Endothelial cell (in vitro differentiated cells): Measurements from ENCODE around the gene AGBL4. TPM values are rescaled to one million over a fixed set of nuclear protein-coding genes. Genes with fewer than 3 reads are reported as not detected.

Experiments
- DNase-seq: peaks from one replicate; pipeline ENCODE4 v3.0.0; 2021; ENCODE audit warnings: low spot score
- H3K27ac Mint-ChIP-seq: one replicate; pipeline ENCODE4 v1.8.0; 2021; ENCODE audit warnings: mixed read lengths, inconsistent platforms; ENCODE audit not compliant: unreplicated experiment
- H3K27me3 Mint-ChIP-seq: one replicate; pipeline ENCODE4 v1.8.0; 2021; ENCODE audit warnings: mild to moderate bottlenecking, moderate library complexity, mixed read lengths, inconsistent platforms; ENCODE audit not compliant: unreplicated experiment
- H3K36me3 Mint-ChIP-seq: one replicate; pipeline ENCODE4 v1.8.0; 2021; ENCODE audit warnings: mild to moderate bottlenecking, low read depth, mixed read lengths, inconsistent platforms; ENCODE audit not compliant: unreplicated experiment
- H3K4me1 Mint-ChIP-seq: one replicate; pipeline ENCODE4 v1.8.0; 2021; ENCODE audit warnings: mild to moderate bottlenecking, mixed read lengths, inconsistent platforms; ENCODE audit not compliant: unreplicated experiment
- H3K4me3 Mint-ChIP-seq: one replicate; pipeline ENCODE4 v1.8.0; 2021; ENCODE audit warnings: mild to moderate bottlenecking, mixed read lengths, inconsistent platforms; ENCODE audit not compliant: unreplicated experiment
- H3K9me3 Mint-ChIP-seq: one replicate; pipeline ENCODE4 v1.8.0; 2021; ENCODE audit warnings: mixed read lengths, inconsistent platforms; ENCODE audit not compliant: unreplicated experiment
- total RNA-seq: library from RNA; stranded (reverse); fragmentation: NEBNext Ultra II Directional; extraction: Animal tissue kit (Norgen Biotek cat#: 25700); gene quantifications from one replicate; pipeline ENCODE4 v1.2.1, GENCODE V29; 2021; ENCODE audit not compliant: unreplicated experiment
- TF ChIP-seq, protein P1 (sequence below): fragments of 200-600 bp; sonication (generic); IDR thresholded peaks from one replicate; pipeline ENCODE4 v1.5.0; 2021; ENCODE audit warnings: antibody characterized with exemption; ENCODE audit not compliant: unreplicated experiment

The AGBL4 gene
- total RNA-seq, 1 donor from 2014 or later, result 0.51 TPM

DNA sequence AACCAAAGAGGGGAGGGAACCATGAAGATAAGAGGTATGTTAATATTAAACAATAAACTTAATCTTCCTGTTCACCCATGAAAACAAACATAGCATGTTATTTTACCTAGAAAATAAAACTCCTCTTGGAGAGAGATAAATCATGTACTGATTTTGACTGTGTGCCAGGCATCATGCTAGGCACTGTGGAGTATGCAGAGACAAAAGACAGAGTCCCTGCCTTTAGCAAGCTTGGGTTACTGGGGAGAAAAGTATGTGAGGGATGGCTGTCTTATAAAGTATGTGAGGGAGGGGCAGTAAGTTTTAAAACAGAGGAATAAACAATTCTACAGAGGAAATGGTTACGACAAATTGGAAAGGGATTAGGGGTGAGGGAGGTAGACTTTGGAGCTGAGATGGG lies 1117.6 kb downstream of the AGBL4 start:
- Mint-ChIP-seq H3K27me3 (no peaks in the 10 kb centered on the region), H3K4me3 (no peak overlapping the region), H3K27ac (no peak overlapping the region), H3K36me3 (no peaks in the 10 kb centered on the region), H3K9me3 (no peaks in the 10 kb centered on the region), H3K4me1 (no peaks in the 10 kb centered on the region)
- DNase-seq, result no peak
- TF ChIP-seq, protein P1, sequence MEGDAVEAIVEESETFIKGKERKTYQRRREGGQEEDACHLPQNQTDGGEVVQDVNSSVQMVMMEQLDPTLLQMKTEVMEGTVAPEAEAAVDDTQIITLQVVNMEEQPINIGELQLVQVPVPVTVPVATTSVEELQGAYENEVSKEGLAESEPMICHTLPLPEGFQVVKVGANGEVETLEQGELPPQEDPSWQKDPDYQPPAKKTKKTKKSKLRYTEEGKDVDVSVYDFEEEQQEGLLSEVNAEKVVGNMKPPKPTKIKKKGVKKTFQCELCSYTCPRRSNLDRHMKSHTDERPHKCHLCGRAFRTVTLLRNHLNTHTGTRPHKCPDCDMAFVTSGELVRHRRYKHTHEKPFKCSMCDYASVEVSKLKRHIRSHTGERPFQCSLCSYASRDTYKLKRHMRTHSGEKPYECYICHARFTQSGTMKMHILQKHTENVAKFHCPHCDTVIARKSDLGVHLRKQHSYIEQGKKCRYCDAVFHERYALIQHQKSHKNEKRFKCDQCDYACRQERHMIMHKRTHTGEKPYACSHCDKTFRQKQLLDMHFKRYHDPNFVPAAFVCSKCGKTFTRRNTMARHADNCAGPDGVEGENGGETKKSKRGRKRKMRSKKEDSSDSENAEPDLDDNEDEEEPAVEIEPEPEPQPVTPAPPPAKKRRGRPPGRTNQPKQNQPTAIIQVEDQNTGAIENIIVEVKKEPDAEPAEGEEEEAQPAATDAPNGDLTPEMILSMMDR, result no peak

DNA sequence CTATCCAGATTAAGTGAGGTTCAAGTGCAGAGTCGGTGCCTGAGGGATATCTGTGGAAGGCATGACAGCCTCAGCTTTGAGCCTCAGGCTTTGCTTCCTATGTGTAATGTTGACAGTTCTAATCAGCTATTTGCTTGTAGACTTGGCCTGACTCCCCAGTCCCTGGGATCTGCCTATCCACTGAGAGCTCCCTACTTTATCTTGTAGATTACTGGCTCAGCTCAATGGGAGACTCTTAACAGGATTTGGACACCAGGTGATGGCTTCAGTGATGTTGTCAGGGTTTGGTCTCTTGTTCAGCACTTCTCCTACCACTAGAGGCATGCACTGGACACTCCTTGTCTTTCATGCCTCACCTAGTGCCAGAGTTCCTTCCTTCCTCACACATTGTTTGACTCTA lies 1120.5 kb downstream of the AGBL4 start:
- no peak overlapping the region for H3K27ac Mint-ChIP-seq
- no peaks in the 10 kb centered on the region for H3K4me1 Mint-ChIP-seq
- no peaks in the 10 kb centered on the region for H3K36me3 Mint-ChIP-seq
- DNase-seq, result no peak
- no peaks in the 10 kb centered on the region for H3K9me3 Mint-ChIP-seq
- no peak overlapping the region for H3K4me3 Mint-ChIP-seq
- H3K27me3 Mint-ChIP-seq, result no peaks in the 10 kb centered on the region
- TF ChIP-seq, protein P1, result no peak

DNA sequence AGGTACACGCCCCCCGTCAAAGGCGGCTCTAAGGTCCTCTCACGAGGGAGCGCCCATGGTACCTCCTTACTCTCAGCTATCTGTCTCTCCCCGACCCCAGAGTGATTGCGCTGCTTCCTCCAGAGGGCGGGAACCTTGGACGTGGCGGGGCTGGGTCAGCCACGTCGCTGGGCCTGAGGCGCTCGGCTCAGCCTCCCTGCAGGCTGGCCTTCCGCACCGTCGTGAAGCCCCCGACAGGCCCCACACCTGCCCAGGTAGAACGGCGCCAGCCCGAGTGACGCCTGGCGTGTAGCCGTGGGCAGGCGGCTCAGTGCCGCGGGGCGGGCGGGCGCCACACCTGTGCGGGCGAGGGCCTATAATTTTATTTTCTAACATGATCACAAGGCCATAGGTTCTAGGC lies 1124.9 kb downstream of the AGBL4 start:
- TF ChIP-seq, protein P1, result no peak
- H3K36me3 Mint-ChIP-seq, result no peaks in the 10 kb centered on the region
- no peak overlapping the region for H3K4me3 Mint-ChIP-seq
- H3K27ac Mint-ChIP-seq, result no peak overlapping the region
- H3K9me3 Mint-ChIP-seq, result no peaks in the 10 kb centered on the region
- H3K27me3 Mint-ChIP-seq, result no peaks in the 10 kb centered on the region
- no peak for DNase-seq
- no peaks in the 10 kb centered on the region for H3K4me1 Mint-ChIP-seq

DNA sequence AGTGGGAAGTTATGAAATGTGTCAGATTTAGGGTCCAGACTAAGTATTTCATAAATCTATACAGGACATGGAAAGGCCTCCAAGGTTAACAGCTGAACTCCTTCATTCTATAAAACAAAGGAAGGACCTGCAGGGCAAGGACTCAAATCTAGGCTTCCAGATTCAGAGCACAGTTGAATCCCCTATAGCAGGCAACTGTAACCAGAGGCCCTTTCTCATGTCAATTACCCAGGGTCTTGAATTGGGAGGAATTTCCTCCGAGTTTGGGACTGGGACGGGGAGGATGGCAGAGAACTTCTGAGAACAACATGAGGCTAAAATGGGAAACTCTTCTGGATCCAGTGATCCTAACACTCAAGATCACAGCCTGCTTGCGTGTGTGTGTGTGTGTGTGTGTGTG lies 1134.1 kb downstream of the AGBL4 start:
- no peaks in the 10 kb centered on the region for H3K36me3 Mint-ChIP-seq
- H3K27ac Mint-ChIP-seq, result no peak overlapping the region
- H3K4me1 Mint-ChIP-seq, result peaks cover 6% of the 10 kb centered on the region
- no peak overlapping the region for H3K4me3 Mint-ChIP-seq
- H3K27me3 Mint-ChIP-seq, result no peaks in the 10 kb centered on the region
- TF ChIP-seq, protein P1, result no peak
- H3K9me3 Mint-ChIP-seq, result no peaks in the 10 kb centered on the region
- DNase-seq, result no peak

DNA sequence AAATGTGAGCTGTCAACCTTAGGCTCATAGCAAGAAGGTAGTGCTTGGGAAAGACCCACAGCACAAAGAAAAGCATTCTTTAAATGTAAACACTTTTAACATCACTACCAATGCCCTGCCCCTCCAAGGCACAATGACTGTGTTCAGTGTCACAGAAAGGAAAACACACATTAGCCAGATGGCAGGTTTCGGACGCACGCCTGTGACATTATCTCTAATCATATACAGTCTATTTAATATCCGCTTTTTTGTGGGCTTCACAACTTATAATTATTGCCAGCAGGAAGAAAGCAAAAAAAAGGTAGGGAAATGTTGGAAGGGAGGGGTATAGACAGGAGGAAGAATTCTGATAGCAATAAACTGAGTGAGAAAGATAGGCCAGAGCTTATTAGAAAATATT lies 1134.7 kb downstream of the AGBL4 start:
- TF ChIP-seq, protein P1, result no peak
- no peaks in the 10 kb centered on the region for H3K27me3 Mint-ChIP-seq
- H3K27ac Mint-ChIP-seq, result no peak overlapping the region
- DNase-seq, result no peak
- H3K4me3 Mint-ChIP-seq, result no peak overlapping the region
- peaks cover 6% of the 10 kb centered on the region for H3K4me1 Mint-ChIP-seq
- H3K36me3 Mint-ChIP-seq, result no peaks in the 10 kb centered on the region
- H3K9me3 Mint-ChIP-seq, result no peaks in the 10 kb centered on the region
